Retinal pigment epithelial cell (primary cell): ENCODE measurements around the gene SCN5A.

Source experiments
- DNase-seq: peaks from one replicate; pipeline ENCODE4 v3.0.0-alpha.2; 2010; ENCODE audit warnings: low read depth
- H3K4me3 ChIP-seq: 2 replicates; pipeline ENCODE4 v1.5.1; 2011; ENCODE audit warnings: mild to moderate bottlenecking, low read length, control low read depth, moderate library complexity
- TF ChIP-seq, protein P1 (sequence below): conservative IDR thresholded peaks from 2 replicates; pipeline ENCODE4 v1.5.1; 2011; ENCODE audit warnings: low read depth, low read length, control low read depth, inconsistent platforms

The SCN5A gene

DNA sequence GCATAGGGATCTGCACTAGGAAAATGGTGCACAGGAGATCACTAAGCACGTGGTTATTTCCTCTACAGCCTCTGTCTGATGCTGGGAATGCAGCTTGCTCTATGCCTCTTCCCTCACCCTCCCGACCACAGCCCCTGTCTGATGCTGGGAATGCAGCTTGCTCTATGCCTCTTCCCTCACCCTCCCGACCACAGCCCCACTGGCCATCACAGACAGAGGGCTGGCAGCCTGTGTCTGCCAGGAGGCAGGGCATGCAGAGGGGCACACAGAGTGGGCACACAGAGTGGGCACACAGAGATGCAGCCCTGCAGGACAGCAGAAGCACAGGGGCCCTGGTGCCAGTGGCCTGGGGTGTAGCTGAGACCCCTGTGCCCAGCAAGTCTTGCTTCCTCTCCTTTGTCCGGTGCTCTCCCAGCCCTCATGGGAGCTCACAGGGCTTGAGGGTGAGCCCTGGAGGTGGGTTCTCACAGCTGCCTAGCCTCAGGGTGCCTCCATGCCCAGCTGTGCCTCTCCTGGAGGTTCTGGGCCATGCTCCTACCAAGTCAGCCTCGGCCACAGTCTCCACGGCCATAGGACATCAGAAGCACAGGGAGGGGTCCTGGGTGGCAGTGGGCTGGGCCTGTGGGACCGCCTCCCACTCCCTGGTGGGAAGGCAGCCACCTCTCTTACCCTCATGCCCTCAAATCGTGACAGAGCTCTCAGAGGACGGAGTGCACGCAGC, 87.6 kb downstream of the SCN5A start:
- TF ChIP-seq, protein P1, sequence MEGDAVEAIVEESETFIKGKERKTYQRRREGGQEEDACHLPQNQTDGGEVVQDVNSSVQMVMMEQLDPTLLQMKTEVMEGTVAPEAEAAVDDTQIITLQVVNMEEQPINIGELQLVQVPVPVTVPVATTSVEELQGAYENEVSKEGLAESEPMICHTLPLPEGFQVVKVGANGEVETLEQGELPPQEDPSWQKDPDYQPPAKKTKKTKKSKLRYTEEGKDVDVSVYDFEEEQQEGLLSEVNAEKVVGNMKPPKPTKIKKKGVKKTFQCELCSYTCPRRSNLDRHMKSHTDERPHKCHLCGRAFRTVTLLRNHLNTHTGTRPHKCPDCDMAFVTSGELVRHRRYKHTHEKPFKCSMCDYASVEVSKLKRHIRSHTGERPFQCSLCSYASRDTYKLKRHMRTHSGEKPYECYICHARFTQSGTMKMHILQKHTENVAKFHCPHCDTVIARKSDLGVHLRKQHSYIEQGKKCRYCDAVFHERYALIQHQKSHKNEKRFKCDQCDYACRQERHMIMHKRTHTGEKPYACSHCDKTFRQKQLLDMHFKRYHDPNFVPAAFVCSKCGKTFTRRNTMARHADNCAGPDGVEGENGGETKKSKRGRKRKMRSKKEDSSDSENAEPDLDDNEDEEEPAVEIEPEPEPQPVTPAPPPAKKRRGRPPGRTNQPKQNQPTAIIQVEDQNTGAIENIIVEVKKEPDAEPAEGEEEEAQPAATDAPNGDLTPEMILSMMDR, result no peak
- H3K4me3 ChIP-seq, result no peak overlapping the region
- DNase-seq, result no peak

DNA sequence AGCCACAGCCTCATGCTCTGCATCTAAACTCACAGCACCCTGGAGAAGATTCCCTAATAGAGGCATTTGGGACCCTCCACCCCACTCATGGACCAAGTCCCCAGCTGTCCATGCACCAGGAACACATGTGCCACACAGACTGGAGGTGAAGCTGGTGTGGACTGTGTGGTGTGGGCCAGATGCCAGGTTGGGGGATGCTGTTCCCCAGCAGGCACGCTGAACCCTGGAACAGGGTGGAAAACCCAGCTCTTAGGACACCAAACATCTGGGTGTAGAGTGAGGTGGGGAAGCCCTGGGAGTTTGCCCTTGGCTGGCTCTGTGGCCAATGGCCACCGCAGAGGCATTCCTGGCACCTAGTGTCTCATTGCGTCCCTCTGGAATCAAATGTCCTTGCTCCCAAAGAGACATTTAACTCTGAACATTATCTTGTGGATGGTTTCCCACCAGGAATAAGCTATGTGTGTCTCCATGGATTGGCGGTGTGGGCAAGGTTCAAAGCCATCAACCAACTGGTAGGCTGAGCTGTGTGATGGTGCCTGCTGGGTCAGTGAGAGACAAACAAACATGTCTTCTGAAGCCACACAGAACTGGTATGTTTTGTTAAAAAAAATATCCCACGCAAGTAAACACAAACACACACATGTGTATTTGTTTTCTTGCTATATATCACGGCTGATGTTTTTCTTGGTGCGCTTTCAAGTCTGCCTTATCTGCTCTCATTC, 88.3 kb downstream of the SCN5A start:
- H3K4me3 ChIP-seq, result no peak overlapping the region
- no peak for DNase-seq
- TF ChIP-seq, protein P1, result no peak

DNA sequence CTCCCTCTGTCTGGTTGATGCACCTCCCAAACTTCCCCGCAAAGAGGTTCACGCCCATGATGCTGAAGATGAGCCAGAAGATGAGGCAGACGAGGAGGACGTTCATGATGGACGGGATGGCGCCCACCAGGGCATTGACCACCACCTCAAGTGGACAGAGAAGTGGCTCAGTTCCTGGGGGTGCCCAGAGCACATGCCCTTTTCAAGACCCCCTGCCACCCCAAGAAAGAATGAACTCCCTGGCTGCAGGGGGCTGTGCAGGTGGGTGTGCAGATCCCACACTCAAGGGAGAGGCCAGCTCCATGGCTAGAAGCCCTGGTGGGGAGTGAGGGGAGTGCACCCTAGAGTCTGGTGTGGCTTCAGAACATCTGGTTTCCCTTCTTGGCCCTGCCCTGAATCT, 89.2 kb downstream of the SCN5A start:
- TF ChIP-seq, protein P1, result peak; percentile 8
- no peak for DNase-seq
- H3K4me3 ChIP-seq, result no peak overlapping the region

DNA sequence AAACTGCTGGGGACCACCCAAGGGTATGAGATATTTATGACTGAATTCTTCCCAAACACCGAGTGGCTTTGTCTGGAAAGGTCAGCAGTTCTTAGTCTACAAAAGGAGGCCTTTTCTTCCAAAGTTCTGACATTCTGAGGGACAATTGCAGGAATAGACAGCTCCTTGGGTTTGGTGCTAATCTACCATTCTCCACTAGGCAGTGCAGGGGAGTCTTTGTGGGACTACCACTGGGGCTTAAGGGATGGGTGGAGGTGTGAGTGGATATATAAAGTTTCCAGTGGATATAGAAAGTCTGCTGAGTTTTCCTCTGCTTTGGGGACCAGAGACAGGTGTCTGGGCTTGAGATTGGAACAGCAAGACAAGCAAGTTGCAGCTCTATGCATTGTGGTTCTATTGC, 90.6 kb downstream of the SCN5A start:
- no peak for DNase-seq
- no peak overlapping the region for H3K4me3 ChIP-seq
- TF ChIP-seq, protein P1, result no peak

DNA sequence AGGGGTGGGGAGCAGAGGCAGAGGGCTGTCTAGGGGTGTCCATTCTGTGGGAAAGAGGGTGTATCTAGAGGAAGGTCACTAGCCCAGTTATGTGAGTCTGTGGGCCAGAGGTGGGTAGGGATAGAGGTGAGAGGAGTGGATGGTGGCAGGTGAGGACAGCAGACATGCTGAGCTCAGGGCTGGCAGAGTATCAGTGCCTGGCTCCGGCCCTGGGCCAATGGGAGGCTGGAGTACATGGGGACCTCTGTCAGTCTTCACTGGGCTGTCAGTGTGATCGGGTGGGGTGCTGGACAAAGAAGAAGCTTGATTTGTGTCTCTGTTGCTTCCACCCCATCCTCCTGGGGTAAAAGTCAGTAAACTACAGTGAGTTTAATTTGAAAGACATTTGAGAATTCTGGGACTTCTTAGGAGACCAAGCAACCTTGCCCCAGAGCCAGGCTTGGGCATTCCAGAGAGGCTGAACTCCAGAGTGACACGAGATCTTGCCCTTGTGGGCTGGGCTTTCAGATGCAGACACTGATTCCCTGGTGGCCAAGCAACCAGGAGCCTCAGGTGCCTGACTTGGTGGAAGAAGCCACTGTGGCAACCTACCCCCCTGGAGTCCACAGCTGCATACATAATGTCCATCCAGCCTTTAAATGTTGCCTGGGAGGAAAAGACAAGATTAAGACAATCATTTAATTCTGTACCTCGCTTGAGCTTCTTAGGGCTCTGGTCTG, 92.7 kb downstream of the SCN5A start:
- DNase-seq, result no peak
- TF ChIP-seq, protein P1, result no peak
- no peak overlapping the region for H3K4me3 ChIP-seq

DNA sequence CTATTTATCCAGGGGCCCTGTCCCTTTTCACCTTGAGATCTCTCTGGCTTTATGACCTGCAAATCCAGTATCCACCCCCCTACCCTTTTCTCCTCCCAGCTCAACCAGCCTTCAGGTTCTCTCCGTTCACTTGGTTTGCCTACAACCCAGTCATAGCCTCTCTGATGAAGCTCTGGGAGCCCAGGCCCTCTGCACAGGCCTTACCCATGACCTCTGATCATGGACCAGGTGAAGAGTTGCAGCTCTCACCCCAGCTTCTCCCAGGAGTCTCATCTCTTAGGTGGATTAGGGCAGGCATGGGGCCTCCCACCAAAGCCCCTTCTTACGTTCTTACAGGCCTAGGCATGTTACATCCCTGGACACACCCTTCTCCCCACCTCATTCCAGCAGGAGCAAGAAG, 93.6 kb downstream of the SCN5A start:
- H3K4me3 ChIP-seq, result no peak overlapping the region
- TF ChIP-seq, protein P1, result no peak
- no peak for DNase-seq
